Measurements from ENCODE around the gene SDCCAG8. TPM values are rescaled to one million over a fixed set of nuclear protein-coding genes. Genes with fewer than 3 reads are reported as not detected.
"Not testable (repeated sequence)": the region's sequence is repeated elsewhere in the genome, so short reads cannot be mapped to it uniquely, and the experiment has no call there.

The SDCCAG8 gene
- total and polyA plus RNA-seq, 11 donors, result 7.8 to 36.6 (median 21.6) TPM

DNA sequence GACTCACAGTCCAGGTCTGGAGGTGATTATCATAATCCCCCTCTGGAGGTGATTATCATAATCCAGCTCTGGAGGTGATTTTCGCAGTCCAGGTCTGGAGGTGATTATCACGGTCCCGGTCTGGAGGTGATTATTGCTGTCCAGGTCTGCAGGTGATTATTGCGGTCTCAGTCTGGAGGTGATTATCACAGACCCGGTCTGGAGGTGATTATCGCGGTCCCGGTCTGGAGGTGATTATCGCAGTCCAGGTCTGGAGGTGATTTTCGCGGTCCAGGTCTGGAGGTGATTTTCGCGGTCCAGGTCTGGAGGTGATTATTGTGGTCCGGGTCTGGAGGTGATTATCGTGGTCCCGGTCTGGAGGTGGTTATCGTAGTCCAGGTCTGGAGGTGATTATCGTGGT, 76.6 kb downstream of the SDCCAG8 start:
- ATAC-seq (no peak), DNase-seq (no peak)
- 93 to 98% (median 94%) methylated on average over 18 of the region's 18 CpGs for WGBS, 4 donors
- Histone ChIP-seq H3K27ac (no peak overlapping the region), H3K4me1 (peaks cover 0 to 4% (median 0%) of the 10 kb centered on the region in 12 donors), H3K9me3 (no peaks in the 10 kb centered on the region), H3K4me3 (no peak overlapping the region), H3K27me3 (no peaks in the 10 kb centered on the region), H3K36me3 (peaks cover 0 to 67% (median 52%) of the 10 kb centered on the region in 9 donors)
- intact Hi-C loops (cut with DNase I), result no loop called here
- TF ChIP-seq POLR2A (IDR thresholded peaks at IDR 0.05), result no peak
- TF ChIP-seq CTCF (IDR thresholded peaks at IDR 0.05), result no peak

GRCh38 chr1:243335292-243335691, 79.5 kb downstream of the SDCCAG8 start:
- TF ChIP-seq POLR2A (IDR thresholded peaks at IDR 0.05) (no peak), CTCF (IDR thresholded peaks at IDR 0.05) (no peak)
- H3K9me3 ChIP-seq, result no peaks in the 10 kb centered on the region
- ATAC-seq, result no peak
- no peak for DNase-seq
- WGBS, 4 donors, result 73 to 75% (median 74%) methylated on average over 3 of the region's 3 CpGs
- H3K4me3 ChIP-seq, result no peak overlapping the region
- peaks cover 0 to 71% (median 56%) of the 10 kb centered on the region in 9 donors for H3K36me3 ChIP-seq
- intact Hi-C loops (cut with DNase I), result no loop called here
- H3K27ac ChIP-seq, result no peak overlapping the region
- H3K27me3 ChIP-seq, result no peaks in the 10 kb centered on the region
- H3K4me1 ChIP-seq, result peaks cover 0 to 4% (median 0%) of the 10 kb centered on the region in 12 donors

DNA sequence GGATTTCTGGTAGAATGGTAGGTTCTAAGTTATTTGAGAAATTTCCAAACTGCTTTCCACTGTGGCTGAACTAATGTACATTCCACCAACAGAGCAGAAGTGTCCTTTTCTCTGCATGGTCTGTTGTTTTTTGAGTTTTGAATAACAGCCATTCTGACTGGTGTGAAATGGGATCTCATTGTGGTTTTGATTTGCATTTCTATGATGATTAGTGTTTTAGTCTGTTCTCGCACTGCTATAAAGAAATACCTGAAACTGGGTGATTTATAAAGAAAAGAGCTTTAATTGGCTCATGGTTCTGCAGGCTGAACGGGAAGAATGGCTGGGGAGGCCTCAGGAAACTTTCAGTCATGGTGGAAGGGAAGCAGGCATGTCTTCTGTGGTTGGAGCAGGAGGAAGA, 80.3 kb downstream of the SDCCAG8 start:
- 90 to 95% (median 93%) methylated on average over 2 of the region's 2 CpGs for WGBS, 4 donors
- no peak for TF ChIP-seq CTCF (IDR thresholded peaks at IDR 0.05)
- no peak for TF ChIP-seq POLR2A (IDR thresholded peaks at IDR 0.05)
- Histone ChIP-seq H3K36me3 (peaks cover 0 to 69% (median 54%) of the 10 kb centered on the region in 9 donors), H3K4me3 (no peak overlapping the region), H3K4me1 (peaks cover 0 to 4% (median 0%) of the 10 kb centered on the region in 12 donors), H3K27ac (no peak overlapping the region), H3K27me3 (no peaks in the 10 kb centered on the region), H3K9me3 (no peaks in the 10 kb centered on the region)
- DNase-seq (no peak), ATAC-seq (no peak)
- intact Hi-C loops (cut with DNase I), result no loop called here

DNA sequence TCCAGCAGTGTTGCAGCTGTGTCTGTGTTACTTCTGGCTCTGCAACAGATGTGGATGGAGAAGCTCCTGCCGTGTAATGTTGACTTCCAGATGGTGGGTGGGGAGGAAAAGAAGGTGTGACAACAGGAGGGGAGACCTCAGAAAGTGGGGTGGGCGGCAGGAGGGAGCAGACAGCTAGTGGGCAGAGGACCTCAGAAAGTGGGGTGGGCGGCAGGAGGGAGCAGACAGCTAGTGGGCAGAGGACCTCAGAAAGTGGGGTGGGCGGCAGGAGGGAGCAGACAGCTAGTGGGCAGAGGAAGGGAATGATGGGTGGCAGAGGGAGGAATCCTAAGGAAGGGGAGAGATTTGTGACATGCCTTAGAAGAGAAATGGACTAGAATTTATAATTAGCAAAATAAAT, 83.0 kb downstream of the SDCCAG8 start:
- peaks cover 0 to 64% (median 49%) of the 10 kb centered on the region in 9 donors for H3K36me3 ChIP-seq

GRCh38 chr1:243341074-243341473, 85.2 kb downstream of the SDCCAG8 start:
- no peak overlapping the region for H3K4me3 ChIP-seq
- peaks cover 0 to 69% (median 38%) of the 10 kb centered on the region in 9 donors for H3K36me3 ChIP-seq
- 57 to 84% (median 67%) methylated on average over 2 of the region's 2 CpGs for WGBS, 4 donors
- ATAC-seq (no peak), DNase-seq (no peak)
- no peak for TF ChIP-seq CTCF (IDR thresholded peaks at IDR 0.05)
- TF ChIP-seq POLR2A (IDR thresholded peaks at IDR 0.05), result no peak
- no peak overlapping the region for H3K27ac ChIP-seq
- intact Hi-C loops (cut with DNase I), result loop anchor here in 7 of 10 donors (5.0 to 10.0 kb wide), 5 partner anchors 404 to 951 kb away; no protein-coding TSS in a partner anchor
- peaks cover 0 to 9% (median 0%) of the 10 kb centered on the region in 12 donors for H3K4me1 ChIP-seq
- H3K27me3 ChIP-seq, result no peaks in the 10 kb centered on the region
- no peaks in the 10 kb centered on the region for H3K9me3 ChIP-seq

More for the DNA sequence above, 83.0 kb downstream of the SDCCAG8 start:
- intact Hi-C loops (cut with DNase I); H3K4me1 ChIP-seq; H3K27ac ChIP-seq; H3K9me3 ChIP-seq; H3K27me3 ChIP-seq; H3K4me3 ChIP-seq; DNase-seq; ATAC-seq: not testable (repeated sequence)
- 84 to 91% (median 88%) methylated on average over 4 of the region's 4 CpGs for WGBS, 4 donors
